ENCODE results near the gene BARHL1.

BARHL1 gene

DNA sequence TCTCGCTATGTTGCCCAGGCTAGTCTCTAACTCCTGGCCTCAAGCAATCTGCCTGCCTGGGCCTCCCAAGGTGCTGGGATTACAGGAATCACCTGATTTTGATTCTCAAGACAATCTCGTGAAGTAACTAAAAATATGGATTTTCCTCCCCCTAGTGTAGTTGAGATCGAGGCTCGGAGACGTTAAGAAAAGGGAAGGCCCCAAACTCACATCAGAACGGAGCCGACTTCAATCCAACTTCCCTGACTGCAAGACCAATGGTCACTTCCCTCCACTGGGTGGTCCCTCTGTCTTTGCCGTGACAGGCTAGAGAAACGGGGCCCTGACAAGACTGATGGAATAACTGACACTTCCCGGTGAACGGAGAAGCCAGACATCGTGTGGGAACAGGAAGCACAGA lies 28.3 kb downstream of the BARHL1 start:
- no peak overlapping the region for H3K4me3 ChIP-seq
- H3K27ac ChIP-seq, result no peak overlapping the region
- no peak for DNase-seq (ENCODE audit: low spot score)
- no peak for TF ChIP-seq CTCF (IDR thresholded peaks at IDR 0.05)

- no peak for TF ChIP-seq CTCF (IDR thresholded peaks at IDR 0.05)
- DNase-seq (ENCODE audit: low spot score), result no peak
- Histone ChIP-seq H3K4me3 (no peak overlapping the region), H3K27ac (no peak overlapping the region)
These were observed 31.9 kb downstream of the BARHL1 start for GRCh38 chr9:132614324-132614723.

- TF ChIP-seq CTCF (IDR thresholded peaks at IDR 0.05), result no peak
- H3K27ac ChIP-seq, result no peak overlapping the region
- H3K4me3 ChIP-seq, result no peak overlapping the region
- DNase-seq (ENCODE audit: low spot score), result no peak
These were observed 33.4 kb downstream of the BARHL1 start for GRCh38 chr9:132615774-132616173.

DNA sequence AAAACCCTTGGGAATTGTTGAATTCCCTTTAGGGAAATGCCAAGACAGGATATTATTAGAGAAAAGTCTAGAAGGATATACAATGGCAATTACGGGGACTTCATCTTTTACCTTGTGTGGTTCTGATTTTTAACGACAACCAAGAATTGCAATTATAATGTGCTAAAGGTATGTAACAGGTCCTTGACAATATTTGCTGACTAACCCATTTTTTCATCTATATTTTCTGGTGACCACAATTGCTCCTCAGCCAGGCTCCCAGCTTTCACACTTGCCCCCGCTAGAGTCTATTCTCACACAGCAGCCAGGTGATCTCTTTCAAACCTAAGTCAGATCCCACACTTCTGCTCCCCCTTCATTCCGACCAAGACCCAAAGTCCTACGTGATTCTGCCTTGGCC lies 34.3 kb downstream of the BARHL1 start:
- DNase-seq (ENCODE audit: low spot score), result no peak
- no peak for TF ChIP-seq CTCF (IDR thresholded peaks at IDR 0.05)
- Histone ChIP-seq H3K4me3 (no peak overlapping the region), H3K27ac (no peak overlapping the region)

DNA sequence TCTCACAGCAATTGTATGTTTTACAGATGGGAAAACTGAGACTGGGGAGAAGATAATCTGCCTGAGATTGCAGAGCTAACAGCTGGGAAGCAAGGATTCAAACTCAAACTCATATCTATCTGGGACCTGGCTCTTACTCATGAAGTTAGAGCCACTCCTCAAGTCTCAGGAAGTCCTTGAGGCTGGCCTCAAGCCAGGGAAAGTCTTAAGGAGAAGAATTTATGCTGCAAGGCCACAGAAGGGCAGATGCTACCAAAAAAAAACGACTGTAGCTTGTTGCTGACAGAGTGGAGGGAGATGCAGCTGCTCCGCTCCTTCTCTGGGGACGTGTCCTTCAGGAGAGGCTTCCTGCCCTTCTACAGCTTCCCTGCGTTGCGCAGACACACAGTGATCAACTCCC lies 39.8 kb downstream of the BARHL1 start:
- Histone ChIP-seq H3K27ac (no peak overlapping the region), H3K4me3 (no peak overlapping the region)
- no peak for TF ChIP-seq CTCF (IDR thresholded peaks at IDR 0.05)
- DNase-seq (ENCODE audit: low spot score), result no peak

DNA sequence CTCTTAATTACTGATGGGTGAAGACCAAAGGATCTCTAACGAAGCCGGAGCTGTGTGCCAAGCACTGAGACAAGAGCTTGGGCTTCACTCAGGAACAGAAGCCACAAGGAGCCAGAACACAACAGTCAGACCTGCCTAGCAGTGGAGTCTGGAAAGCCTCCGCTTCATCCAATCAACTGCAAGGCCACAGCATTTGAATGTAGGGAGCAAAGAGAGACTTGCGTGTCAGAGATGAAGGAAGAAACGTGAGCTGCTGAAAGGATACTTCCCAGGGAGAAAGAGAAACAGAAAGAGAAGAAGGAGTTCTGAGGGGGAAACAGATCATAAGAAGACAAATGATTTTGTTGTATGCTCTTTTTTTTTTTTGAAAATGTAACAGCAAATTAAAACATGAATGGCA lies 43.9 kb downstream of the BARHL1 start:
- no peak overlapping the region for H3K4me3 ChIP-seq
- TF ChIP-seq CTCF (IDR thresholded peaks at IDR 0.05), result no peak

DNA sequence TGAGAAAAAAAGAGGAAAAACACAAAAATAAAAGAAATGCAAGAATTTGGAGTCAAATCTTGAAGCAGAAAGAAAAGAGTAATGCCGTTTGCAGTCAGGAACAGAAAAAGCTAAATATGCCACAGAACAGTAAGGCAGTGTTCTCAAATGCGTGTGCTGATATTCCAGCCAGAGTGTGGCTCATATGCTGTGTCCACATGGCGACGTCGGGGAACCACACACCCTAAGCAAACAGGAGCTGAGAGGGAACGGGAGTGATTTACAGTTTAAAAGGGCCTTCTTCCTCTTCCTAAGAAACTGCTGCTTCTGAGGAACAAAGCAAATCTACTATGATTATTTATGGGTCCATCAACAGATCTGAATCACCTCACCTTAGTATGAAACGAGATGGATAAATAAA lies 44.7 kb downstream of the BARHL1 start:
- DNase-seq (ENCODE audit: low spot score), result no peak
- no peak overlapping the region for H3K27ac ChIP-seq

More for the DNA sequence above, 43.9 kb downstream of the BARHL1 start:
- no peak for DNase-seq (ENCODE audit: low spot score)
- no peak overlapping the region for H3K27ac ChIP-seq

More for the DNA sequence above, 44.7 kb downstream of the BARHL1 start:
- no peak overlapping the region for H3K4me3 ChIP-seq
- TF ChIP-seq CTCF (IDR thresholded peaks at IDR 0.05), result no peak

Measured in coronary artery (tissue), 2 donors.